HG03095 (cell line): ENCODE data around the gene GNA15.
"Not testable (repeated sequence)": the region's sequence is repeated elsewhere in the genome, so short reads cannot be mapped to it uniquely, and the experiment has no call there.

Source experiments
- ATAC-seq: cut with Tn5 transposase; IDR thresholded peaks from one replicate; pipeline ENCODE4 v1.9.1; 2021; ENCODE audit warnings: moderate library complexity; ENCODE audit not compliant: unreplicated experiment

Gene GNA15

GRCh38 chr19:3188627-3189596 is 53.1 kb downstream of the GNA15 start:
- no peak for ATAC-seq

- no peak for ATAC-seq
These were observed 54.1 kb downstream of the GNA15 start for GRCh38 chr19:3189702-3190469.

GRCh38 chr19:3190470-3190770 is 54.6 kb downstream of the GNA15 start:
- ATAC-seq: no peak

- ATAC-seq: no peak
These were observed 55.3 kb downstream of the GNA15 start for GRCh38 chr19:3190921-3191805.

- not testable (repeated sequence) for ATAC-seq
These were observed 55.9 kb downstream of the GNA15 start for GRCh38 chr19:3191806-3192104.

DNA sequence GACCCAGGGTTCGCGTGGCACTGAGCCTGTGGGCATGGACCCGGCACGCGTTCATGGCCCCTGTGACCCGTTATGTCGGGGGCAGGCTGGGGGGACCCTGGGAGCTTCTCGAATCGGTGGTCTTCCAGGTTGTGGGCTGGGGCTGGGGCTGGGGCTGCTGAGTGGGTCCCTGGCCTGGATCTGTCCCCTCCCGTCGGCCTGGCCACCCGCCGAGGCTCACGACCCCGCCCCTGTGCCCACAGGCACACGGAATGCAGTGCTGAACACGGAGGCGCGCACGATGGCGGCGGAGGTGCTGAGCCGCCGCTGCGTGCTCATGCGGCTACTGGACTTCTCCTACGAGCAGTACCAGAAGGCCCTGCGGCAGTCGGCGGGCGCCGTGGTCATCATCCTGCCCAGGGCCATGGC is 56.4 kb downstream of the GNA15 start:
- ATAC-seq: no peak

DNA sequence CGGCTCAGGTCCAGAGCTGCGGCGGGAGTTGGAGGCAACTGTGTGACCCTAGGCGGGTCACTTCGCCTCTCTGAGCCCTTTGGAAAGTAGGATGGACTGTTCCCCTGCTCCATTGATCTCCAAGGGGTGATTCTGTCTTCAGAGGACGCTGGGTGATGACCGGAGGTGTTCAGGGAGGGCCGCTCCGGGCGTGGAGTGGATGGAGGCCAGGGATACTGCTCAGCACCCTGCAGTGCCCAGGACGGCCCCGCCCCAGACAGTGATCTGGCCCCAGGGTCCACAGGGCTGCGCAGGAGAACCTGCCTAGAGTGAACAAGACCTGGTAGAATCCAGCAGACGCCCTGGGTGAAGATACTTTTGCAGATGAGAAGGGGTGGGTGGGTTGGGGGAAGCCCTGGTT is 56.9 kb downstream of the GNA15 start:
- no peak for ATAC-seq

DNA sequence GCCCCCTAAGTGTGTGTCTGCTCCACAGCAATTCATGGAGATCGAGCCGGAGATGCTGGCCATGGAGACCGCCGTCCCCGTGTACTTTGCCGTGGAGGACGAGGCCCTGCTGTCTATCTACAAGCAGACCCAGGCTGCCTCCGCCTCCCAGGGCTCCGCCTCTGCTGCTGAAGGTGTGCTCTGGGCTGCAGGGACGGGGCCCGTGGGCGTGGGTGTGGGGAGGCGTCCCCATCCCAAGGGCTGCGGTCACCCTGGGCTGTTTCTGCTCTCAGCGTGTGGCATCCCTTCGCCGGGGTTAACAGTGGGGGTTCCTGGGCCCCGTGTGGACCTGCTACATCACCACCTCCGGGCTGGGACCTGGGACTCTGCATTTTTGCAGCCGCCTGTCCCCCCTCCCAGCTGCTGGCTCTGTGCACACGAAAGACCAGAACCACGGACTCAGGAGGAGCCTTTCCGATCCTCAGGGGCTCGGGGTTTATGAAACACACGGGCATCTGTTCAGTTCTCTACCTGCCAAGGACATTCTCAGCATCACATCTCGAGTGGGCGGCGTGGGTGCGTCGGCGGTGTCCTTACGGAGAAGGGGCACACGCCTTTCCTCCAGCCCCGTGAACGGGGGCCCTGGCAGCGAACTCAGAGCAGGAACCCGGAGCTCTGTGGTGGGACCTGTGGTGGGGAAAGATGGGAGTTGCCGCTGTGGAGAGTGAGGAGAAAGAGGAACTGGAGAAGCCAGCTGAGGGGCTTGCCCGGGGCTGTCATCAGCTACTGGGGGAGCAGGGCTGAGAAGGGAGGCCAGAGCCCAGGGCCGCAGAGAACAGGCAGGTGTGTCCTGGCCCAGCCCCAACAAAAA is 57.6 kb downstream of the GNA15 start:
- ATAC-seq: no peak

DNA sequence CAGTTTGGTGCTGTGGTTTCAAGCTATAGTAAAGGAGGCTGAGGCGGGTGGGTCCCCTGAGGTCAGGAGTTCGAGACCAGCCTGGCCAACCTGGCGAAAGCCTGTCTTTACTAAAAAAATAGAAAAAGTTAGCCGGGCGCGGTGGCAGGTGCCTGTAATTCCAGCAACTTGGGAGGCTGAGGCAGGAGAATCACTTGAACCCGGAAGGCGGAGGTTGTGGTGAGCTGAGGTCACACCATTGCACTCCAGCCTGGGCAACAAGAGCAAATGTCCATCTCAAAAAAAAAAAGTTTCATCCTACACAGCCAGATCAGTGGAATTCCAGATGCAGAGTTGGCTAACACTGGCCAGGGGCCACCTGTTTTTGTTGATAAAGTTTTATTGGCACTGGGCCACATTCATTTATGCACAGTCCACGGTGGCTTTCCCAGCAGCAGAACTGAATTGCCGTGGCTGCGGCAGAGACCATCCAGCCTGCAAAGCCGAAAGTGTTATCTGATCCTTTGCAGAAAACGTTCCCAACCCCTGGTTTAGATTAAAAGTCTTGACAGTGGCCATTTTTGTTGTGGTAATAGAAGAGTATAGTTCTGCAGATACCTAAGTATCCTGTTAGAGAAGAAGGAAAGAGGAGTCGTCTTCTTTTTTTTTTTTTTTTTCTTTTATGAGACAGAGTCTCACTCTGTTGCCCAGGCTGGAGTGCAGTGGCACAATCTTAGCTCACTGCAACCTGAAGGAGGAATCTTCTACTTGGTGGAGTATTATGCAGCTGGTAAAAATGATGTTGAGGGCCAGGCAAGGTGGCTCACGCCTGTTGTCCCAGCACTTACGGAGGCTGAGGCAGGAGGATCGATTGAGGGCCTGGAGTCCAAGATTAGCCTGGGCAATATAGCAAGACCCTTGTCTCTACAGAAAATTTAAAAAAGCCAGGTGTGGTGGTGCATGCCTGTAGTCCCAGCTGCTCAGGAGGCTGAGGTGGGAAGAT is 58.6 kb downstream of the GNA15 start:
- no peak for ATAC-seq

- ATAC-seq: no peak
These were observed 60.5 kb downstream of the GNA15 start for GRCh38 chr19:3196064-3196932.

DNA sequence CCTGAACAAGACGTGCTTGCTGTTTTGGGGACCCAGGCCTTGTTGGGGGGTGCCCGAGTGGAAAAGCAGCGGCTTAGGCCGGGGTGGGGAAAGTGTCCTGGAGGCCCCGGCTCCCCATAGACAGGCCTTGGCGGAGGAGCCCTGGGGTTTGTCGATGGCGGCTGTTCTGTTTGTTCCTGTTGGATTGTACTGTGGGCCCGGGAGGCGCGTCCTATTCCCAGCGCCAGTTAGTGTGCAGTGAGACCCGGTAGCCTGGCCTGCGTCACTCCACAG is 61.0 kb downstream of the GNA15 start:
- no peak for ATAC-seq

- no peak for ATAC-seq
These were observed 63.3 kb downstream of the GNA15 start for GRCh38 chr19:3198901-3199700.

DNA sequence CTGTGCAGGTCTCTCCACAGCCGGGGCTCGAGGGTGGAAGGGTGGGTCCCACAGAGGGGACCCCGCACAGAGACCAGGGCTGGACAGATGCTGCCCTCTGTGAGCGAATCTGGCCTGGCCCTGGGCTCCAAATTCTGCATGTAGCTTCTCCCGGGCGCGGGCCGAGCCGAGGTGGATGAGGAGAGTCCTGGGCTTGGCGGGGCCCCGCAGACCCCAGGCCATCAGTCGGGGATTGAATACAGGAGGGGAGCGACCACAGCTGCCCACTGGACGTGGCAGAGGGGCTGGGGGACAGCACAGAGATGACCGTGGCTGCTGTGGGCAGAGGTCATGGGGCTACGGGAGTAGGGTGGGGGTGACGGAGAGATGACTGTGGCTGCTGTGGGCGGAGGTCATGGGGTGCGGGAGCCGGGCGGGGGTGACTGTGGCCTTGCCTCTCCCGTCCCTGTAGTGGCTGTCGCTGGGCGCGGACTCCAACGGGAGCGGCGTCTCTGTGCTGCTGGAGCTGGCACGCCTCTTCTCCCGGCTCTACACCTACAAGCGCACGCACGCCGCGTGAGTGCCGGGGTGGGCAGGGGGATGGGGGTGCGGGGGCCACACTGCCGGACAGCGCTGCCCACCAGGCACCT is 65.4 kb downstream of the GNA15 start:
- no peak for ATAC-seq

DNA sequence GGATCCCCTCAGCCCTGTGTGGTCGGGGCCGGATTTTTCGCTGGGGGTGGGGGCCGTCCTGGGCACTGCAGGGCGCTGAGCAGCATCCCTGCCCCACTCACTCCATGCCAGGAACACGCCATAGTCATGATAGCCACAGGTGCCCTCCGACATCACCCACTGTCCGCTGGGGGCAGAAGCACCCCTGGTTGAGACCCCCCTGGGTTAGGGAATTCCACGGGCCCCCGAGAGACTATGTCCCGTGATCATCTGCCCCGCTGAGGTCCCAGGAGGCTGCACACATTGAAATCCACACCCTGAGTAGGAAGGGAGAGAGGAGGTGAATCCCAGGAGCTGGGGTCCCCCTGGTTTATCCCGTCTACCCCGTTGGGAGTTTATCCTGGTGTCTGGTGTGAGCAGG is 66.1 kb downstream of the GNA15 start:
- ATAC-seq: no peak

DNA sequence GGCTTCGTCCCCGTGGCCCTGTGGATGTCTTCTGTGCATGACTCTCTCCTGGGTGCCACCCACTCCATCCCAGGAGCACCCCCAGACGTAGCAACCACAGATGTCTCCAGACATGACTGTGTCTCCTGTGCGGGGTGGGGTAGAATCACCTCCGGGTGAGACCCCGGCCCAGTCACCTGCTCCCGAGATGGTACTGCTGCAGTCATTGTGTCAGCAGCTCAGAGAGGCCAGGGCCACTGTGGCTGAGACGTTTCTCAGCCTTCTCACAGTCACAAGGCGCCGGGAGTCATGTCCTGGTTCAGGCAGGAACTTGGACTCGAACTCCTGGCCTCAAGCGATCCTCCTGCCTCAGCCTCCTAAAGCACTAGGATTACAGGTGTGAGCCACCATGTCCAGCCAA is 66.5 kb downstream of the GNA15 start:
- no peak for ATAC-seq

DNA sequence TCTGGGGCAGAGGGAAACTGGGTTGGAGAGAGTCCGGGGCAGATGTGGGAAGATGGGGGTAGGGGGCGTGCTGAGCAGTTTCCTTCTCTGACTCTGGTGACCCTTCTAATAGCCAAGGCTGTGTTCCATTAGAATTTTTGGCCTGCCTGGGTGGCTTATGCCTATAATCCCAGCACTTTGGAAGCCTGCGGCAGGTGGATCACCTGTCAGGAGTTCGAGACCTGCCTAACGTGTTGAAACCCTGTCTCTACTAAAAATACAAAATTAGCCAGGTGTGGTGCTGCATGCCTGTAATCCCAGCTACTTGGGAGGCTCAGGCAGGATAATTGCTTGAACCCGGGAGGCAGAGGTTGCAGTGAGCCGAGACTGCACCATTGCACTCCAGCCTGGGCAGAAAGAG is 67.1 kb downstream of the GNA15 start:
- ATAC-seq: not testable (repeated sequence)
